HEK293 (cell line): ENCODE measurements around the gene WLS.

Experiments
- CTCF ChIA-PET: fragments of 350-600 bp; formaldehyde crosslinking; extraction: SDS; loops from one replicate; lab custom pipeline; 2021; ENCODE audit warnings: antibody characterized with exemption; lab: Yijun Ruan, JAX
- POLR2A ChIA-PET: fragments of 300-600 bp; formaldehyde crosslinking; extraction: SDS; loops from one replicate; lab custom pipeline; 2020; ENCODE audit warnings: antibody characterized with exemption, inconsistent platforms; lab: Yijun Ruan, JAX
- H3K27ac ChIP-seq: fragments of 200-500 bp; sonication (Bioruptor generic); 2 replicates; pipeline ENCODE4 v1.5.1; 2014; ENCODE audit warnings: low read depth, low read length, control low read depth, inconsistent platforms; ENCODE audit errors: extremely low read depth
- H3K36me3 ChIP-seq, 2 experiments: fragments of 200-500 bp in 1 of 2; sonication (Bioruptor generic) in 1 of 2; 1 replicate in 1 of 2; 2 replicates in 1 of 2; pipeline ENCODE4 v1.5.1; 2014 to 2017; ENCODE audit warnings: inconsistent platforms in 2 of 2, low read length in 2 of 2; ENCODE audit not compliant: control insufficient read depth in 2 of 2, insufficient read depth in 1 of 2
- H3K4me1 ChIP-seq: fragments of 200-500 bp; sonication (Bioruptor generic); 2 replicates; pipeline ENCODE4 v1.5.1; 2014; ENCODE audit warnings: mild to moderate bottlenecking, low read length, inconsistent platforms; ENCODE audit not compliant: control insufficient read depth, insufficient read depth
- H3K4me3 ChIP-seq: 2 replicates; pipeline ENCODE4 v1.5.1; 2011; ENCODE audit warnings: low read depth, mild to moderate bottlenecking, control low read depth, low read length, moderate library complexity
- H3K9me3 ChIP-seq: fragments of 200-500 bp; sonication (Bioruptor generic); 2 replicates; pipeline ENCODE4 v1.5.1; 2014; ENCODE audit warnings: low read depth, low read length, inconsistent platforms; ENCODE audit not compliant: control insufficient read depth, insufficient read depth
- HIC1 ChIP-seq: fragments of 450-650 bp; formaldehyde crosslinking; IDR thresholded peaks from 2 replicates; pipeline ENCODE4 v1.5.1; 2016; ENCODE audit warnings: missing biosample characterization, missing genetic modification characterization
- KLF8 ChIP-seq: fragments of 450-650 bp; formaldehyde crosslinking; IDR thresholded peaks from 2 replicates; pipeline ENCODE4 v1.5.1; 2016; ENCODE audit warnings: missing biosample characterization, missing genetic modification characterization
- KLF9 ChIP-seq: fragments of 450-650 bp; formaldehyde crosslinking; IDR thresholded peaks from 2 replicates; pipeline ENCODE4 v1.5.1; 2016; ENCODE audit warnings: missing biosample characterization, missing genetic modification characterization, low read depth
- OVOL3 ChIP-seq: fragments of 450-650 bp; formaldehyde crosslinking; IDR thresholded peaks from 2 replicates; pipeline ENCODE4 v1.5.1; 2016; ENCODE audit warnings: missing biosample characterization, missing genetic modification characterization
- REPIN1 ChIP-seq: fragments of 450-650 bp; formaldehyde crosslinking; IDR thresholded peaks from 2 replicates; pipeline ENCODE4 v1.5.1; 2017; ENCODE audit warnings: missing biosample characterization, missing genetic modification characterization, low read depth
- SCRT1 ChIP-seq: fragments of 450-650 bp; formaldehyde crosslinking; IDR thresholded peaks from 2 replicates; pipeline ENCODE4 v1.5.1; 2016; ENCODE audit warnings: missing biosample characterization, missing genetic modification characterization, borderline replicate concordance
- SETDB1 ChIP-seq: IDR thresholded peaks from one replicate; pipeline ENCODE4 v1.6.1; 2017; ENCODE audit warnings: mild to moderate bottlenecking, low read length, moderate library complexity, mixed read lengths; ENCODE audit not compliant: insufficient read length
- SP3 ChIP-seq: fragments of 450-650 bp; formaldehyde crosslinking; IDR thresholded peaks from 2 replicates; pipeline ENCODE4 v1.5.1; 2016; ENCODE audit warnings: missing biosample characterization, missing genetic modification characterization
- ZBTB21 ChIP-seq: fragments of 450-650 bp; formaldehyde crosslinking; IDR thresholded peaks from 2 replicates; pipeline ENCODE4 v1.5.1; 2017; ENCODE audit warnings: missing biosample characterization, missing genetic modification characterization
- ZBTB44 ChIP-seq: fragments of 450-650 bp; IDR thresholded peaks from 2 replicates; pipeline ENCODE4 v1.5.1; 2018; ENCODE audit warnings: missing biosample characterization, mild to moderate bottlenecking, missing genetic modification characterization
- ZBTB48 ChIP-seq: fragments of 450-650 bp; formaldehyde crosslinking; IDR thresholded peaks from 2 replicates; pipeline ENCODE4 v1.5.1; 2016; ENCODE audit warnings: missing biosample characterization, missing genetic modification characterization
- ZBTB6 ChIP-seq: fragments of 450-650 bp; formaldehyde crosslinking; IDR thresholded peaks from 2 replicates; pipeline ENCODE4 v1.5.1; 2017; ENCODE audit warnings: missing biosample characterization, missing genetic modification characterization
- ZNF112 ChIP-seq: fragments of 450-650 bp; formaldehyde crosslinking; IDR thresholded peaks from 2 replicates; pipeline ENCODE4 v1.5.0; 2017; ENCODE audit warnings: missing biosample characterization, missing genetic modification characterization
- ZNF138 ChIP-seq: fragments of 450-650 bp; formaldehyde crosslinking; IDR thresholded peaks from 2 replicates; pipeline ENCODE4 v1.5.1; 2016; ENCODE audit warnings: missing biosample characterization, missing genetic modification characterization, borderline replicate concordance
- ZNF266 ChIP-seq: fragments of 450-650 bp; formaldehyde crosslinking; IDR thresholded peaks from 2 replicates; pipeline ENCODE4 v1.5.1; 2016; ENCODE audit warnings: missing biosample characterization, missing genetic modification characterization, low read depth
- ZNF302 ChIP-seq: fragments of 450-650 bp; formaldehyde crosslinking; IDR thresholded peaks from 2 replicates; pipeline ENCODE4 v1.5.1; 2016; ENCODE audit warnings: missing biosample characterization, missing genetic modification characterization, low read depth
- ZNF324 ChIP-seq: fragments of 450-650 bp; formaldehyde crosslinking; IDR thresholded peaks from 2 replicates; pipeline ENCODE4 v1.5.1; 2016; ENCODE audit warnings: missing biosample characterization, missing genetic modification characterization
- ZNF362 ChIP-seq: fragments of 450-650 bp; formaldehyde crosslinking; IDR thresholded peaks from 2 replicates; pipeline ENCODE4 v1.5.1; 2016; ENCODE audit warnings: missing biosample characterization, missing genetic modification characterization
- ZNF366 ChIP-seq: fragments of 450-650 bp; formaldehyde crosslinking; conservative IDR thresholded peaks from 2 replicates; pipeline ENCODE4 v1.5.1; 2016; ENCODE audit warnings: missing biosample characterization, missing genetic modification characterization
- ZNF394 ChIP-seq: fragments of 450-650 bp; formaldehyde crosslinking; IDR thresholded peaks from 2 replicates; pipeline ENCODE4 v1.5.1; 2016; ENCODE audit warnings: missing biosample characterization, missing genetic modification characterization, mild to moderate bottlenecking, moderate library complexity, borderline replicate concordance
- ZNF426 ChIP-seq: fragments of 450-650 bp; formaldehyde crosslinking; IDR thresholded peaks from 2 replicates; pipeline ENCODE4 v1.5.1; 2017; ENCODE audit warnings: missing biosample characterization, missing genetic modification characterization, mild to moderate bottlenecking, inconsistent platforms, moderate library complexity
- ZNF510 ChIP-seq: fragments of 450-650 bp; formaldehyde crosslinking; IDR thresholded peaks from 2 replicates; pipeline ENCODE4 v1.5.1; 2018; ENCODE audit warnings: mild to moderate bottlenecking, missing genetic modification characterization, missing biosample characterization; ENCODE audit not compliant: insufficient replicate concordance
- ZNF530 ChIP-seq: fragments of 450-650 bp; formaldehyde crosslinking; IDR thresholded peaks from 2 replicates; pipeline ENCODE4 v1.5.1; 2016; ENCODE audit warnings: low read depth, missing biosample characterization, missing genetic modification characterization
- ZNF558 ChIP-seq: fragments of 450-650 bp; formaldehyde crosslinking; IDR thresholded peaks from 2 replicates; pipeline ENCODE4 v1.5.1; 2016; ENCODE audit warnings: missing biosample characterization, missing genetic modification characterization
- ZNF571 ChIP-seq: fragments of 450-650 bp; formaldehyde crosslinking; IDR thresholded peaks from 2 replicates; pipeline ENCODE4 v1.5.0; 2017; ENCODE audit warnings: missing biosample characterization, missing genetic modification characterization
- ZNF629 ChIP-seq: fragments of 450-650 bp; formaldehyde crosslinking; IDR thresholded peaks from 2 replicates; pipeline ENCODE4 v1.5.1; 2017; ENCODE audit warnings: missing biosample characterization, missing genetic modification characterization
- ZNF747 ChIP-seq: fragments of 450-650 bp; formaldehyde crosslinking; IDR thresholded peaks from 2 replicates; pipeline ENCODE4 v1.5.1; 2016; ENCODE audit warnings: missing biosample characterization, missing genetic modification characterization
- ZNF76 ChIP-seq: fragments of 450-650 bp; formaldehyde crosslinking; IDR thresholded peaks from 2 replicates; pipeline ENCODE4; 2016; ENCODE audit warnings: low read depth, missing biosample characterization, missing genetic modification characterization, borderline replicate concordance
- ZNF768 ChIP-seq: fragments of 450-650 bp; formaldehyde crosslinking; IDR thresholded peaks from 2 replicates; pipeline ENCODE4 v1.5.1; 2018; ENCODE audit warnings: missing biosample characterization, mild to moderate bottlenecking, missing genetic modification characterization
- ZSCAN5A ChIP-seq: fragments of 450-650 bp; formaldehyde crosslinking; IDR thresholded peaks from 2 replicates; pipeline ENCODE4 v1.5.1; 2016; ENCODE audit warnings: missing biosample characterization, missing genetic modification characterization

WLS gene

GRCh38 chr1:68173936-68174737 lies 58.2 kb downstream of the WLS start:
- CTCF ChIA-PET, result interaction anchor here (1.0 to 2.5 kb wide), 5 partner anchors 23 to 169 kb away, joined by 3 to 10 read pairs (median 4); no protein-coding TSS in a partner anchor
- no peak for TF ChIP-seq ZNF768
- TF ChIP-seq ZNF302 (tag by site-specific recombination), result no peak
- no peak for TF ChIP-seq ZSCAN5A (tag by site-specific recombination)
- TF ChIP-seq HIC1 (tag by site-specific recombination), result no peak
- no peak for TF ChIP-seq ZNF571 (tag by site-specific recombination)
- no peak for TF ChIP-seq ZNF558 (tag by site-specific recombination)
- no peak for TF ChIP-seq SETDB1
- TF ChIP-seq KLF9 (tag by site-specific recombination), result no peak
- TF ChIP-seq OVOL3 (tag by site-specific recombination), result no peak; the same call in 1 of the 2 replicates
- TF ChIP-seq ZNF629, result peak; percentile 79
- TF ChIP-seq ZNF394 (tag by site-specific recombination), result no peak
- no peak for TF ChIP-seq ZNF510 (tag by site-specific recombination)
- TF ChIP-seq ZNF76 (tag by site-specific recombination), result no peak
- no peak for TF ChIP-seq ZNF747 (tag by site-specific recombination)
- TF ChIP-seq ZNF138, result no peak
- no peak for TF ChIP-seq ZNF426 (tag by site-specific recombination)
- TF ChIP-seq ZNF112 (tag by site-specific recombination), result no peak
- TF ChIP-seq ZBTB6 (tag by site-specific recombination), result peak; percentile 82
- TF ChIP-seq REPIN1 (tag by site-specific recombination), result no peak
- TF ChIP-seq ZNF362 (tag by site-specific recombination), result no peak
- 0 out of 2 replicates have a peak, but pooled peaks have one; percentile 17 for TF ChIP-seq ZBTB48 (tag by site-specific recombination)
- no peak for TF ChIP-seq ZBTB44 (tag by site-specific recombination)
- TF ChIP-seq ZBTB21 (tag by site-specific recombination), result no peak
- TF ChIP-seq SCRT1 (tag by site-specific recombination), result no peak
- TF ChIP-seq SP3 (tag by site-specific recombination), result no peak
- TF ChIP-seq ZNF366 (tag by site-specific recombination), result peak; percentile 64; the same call in 1 of the 2 replicates
- no peak for TF ChIP-seq ZNF266 (tag by site-specific recombination)
- TF ChIP-seq ZNF324 (tag by site-specific recombination), result no peak
- 0 out of 2 replicates have a peak, but pooled peaks have one; percentile 12 for TF ChIP-seq KLF8
- TF ChIP-seq ZNF530, result no peak

More at GRCh38 chr1:68173936-68174737, 58.2 kb downstream of the WLS start:
- POLR2A ChIA-PET, result interaction anchor here (1.0 to 1.4 kb wide), 3 partner anchors 56 to 169 kb away, joined by 3 to 10 read pairs (median 3); partner anchors contain the start of gene WLS
- Histone ChIP-seq H3K36me3 (no peaks in the 10 kb centered on the region), H3K27ac (peak overlapping the region; percentile 46), H3K4me1 (peaks cover 34% of the 10 kb centered on the region), H3K9me3 (no peaks in the 10 kb centered on the region), H3K4me3 (no peak overlapping the region)
